GM23338 (cell line): Measurements from ENCODE around the gene BTN3A1.

Experiments used
- CREB1 ChIP-seq: fragments of 250-450 bp; sonication (Bioruptor Pico); IDR thresholded peaks from 2 replicates; pipeline ENCODE4 v1.5.0; 2020; ENCODE audit warnings: low read depth, mild to moderate bottlenecking, moderate library complexity
- CTCF ChIP-seq, 2 experiments: fragments of 200-600 bp in 1 of 2; sonication (generic) in 1 of 2; conservative IDR thresholded peaks; 2 replicates each; pipeline versions ENCODE4 v1.5.1 to v1.6.1; 2016 to 2017; ENCODE audit warnings: antibody characterized with exemption in 2 of 2, low read depth in 2 of 2, mild to moderate bottlenecking in 2 of 2, moderate library complexity in 1 of 2
- EZH2 ChIP-seq: fragments of 200-600 bp; sonication (generic); IDR thresholded peaks from one replicate; pipeline ENCODE4 v1.8.0; 2017; ENCODE audit warnings: antibody characterized with exemption, mild to moderate bottlenecking, low read depth; ENCODE audit not compliant: unreplicated experiment
- EZH2phosphoT487 ChIP-seq: fragments of 200-600 bp; sonication (generic); IDR thresholded peaks from one replicate; pipeline ENCODE4 v1.8.1; 2018; ENCODE audit warnings: antibody characterized with exemption; ENCODE audit not compliant: unreplicated experiment
- JUNB ChIP-seq: IDR thresholded peaks from one replicate; pipeline ENCODE4 v1.6.1; 2016; ENCODE audit warnings: antibody characterized with exemption; ENCODE audit not compliant: unreplicated experiment
- POLR2AphosphoS5 ChIP-seq: IDR thresholded peaks from 2 replicates; pipeline ENCODE4 v1.6.1; 2016; ENCODE audit warnings: antibody characterized with exemption, low read depth
- REST ChIP-seq: IDR thresholded peaks from one replicate; pipeline ENCODE4 v1.6.1; 2018; ENCODE audit warnings: antibody characterized with exemption; ENCODE audit not compliant: unreplicated experiment
- ZNF462 ChIP-seq: fragments of 250-450 bp; sonication (Bioruptor Pico); IDR thresholded peaks from 2 replicates; pipeline ENCODE4 v1.5.0; 2020; ENCODE audit warnings: mild to moderate bottlenecking, moderate library complexity

GRCh38 chr6:26363882-26364701, 38.0 kb upstream of the BTN3A1 start:
- TF ChIP-seq CTCF (conservative IDR thresholded peaks at IDR 0.05; ENCODE audit: low read depth in 2 of 2) = no peak
- no peak for TF ChIP-seq EZH2
- no peak for TF ChIP-seq EZH2phosphoT487
- no peak for TF ChIP-seq CREB1
- no peak for TF ChIP-seq ZNF462 (CRISPR knock-in tag)
- no peak for TF ChIP-seq POLR2AphosphoS5
- TF ChIP-seq JUNB = no peak
- TF ChIP-seq REST = no peak
